Esophagus squamous epithelium (tissue), 4 donors: ENCODE measurements around the gene VKORC1L1.

Experiments used
- POLR2A ChIP-seq, 4 donors: fragments of 450-650 bp; IDR thresholded peaks; one replicate each; pipeline ENCODE4 v1.6.1; 2017; ENCODE audit warnings: antibody characterized with exemption in 4 of 4, mild to moderate bottlenecking in 4 of 4, moderate library complexity in 3 of 4
- TF ChIP-seq, protein P1 (sequence below), 6 experiments: fragments of 450-650 bp in 4 of 6; fragments of 200-600 bp in 2 of 6; sonication (generic) in 2 of 6; IDR thresholded peaks; one replicate each; pipeline ENCODE4 v1.5.1; 2016 to 2019; ENCODE audit warnings: antibody characterized with exemption in 6 of 6, mild to moderate bottlenecking in 4 of 6, moderate library complexity in 4 of 6

DNA sequence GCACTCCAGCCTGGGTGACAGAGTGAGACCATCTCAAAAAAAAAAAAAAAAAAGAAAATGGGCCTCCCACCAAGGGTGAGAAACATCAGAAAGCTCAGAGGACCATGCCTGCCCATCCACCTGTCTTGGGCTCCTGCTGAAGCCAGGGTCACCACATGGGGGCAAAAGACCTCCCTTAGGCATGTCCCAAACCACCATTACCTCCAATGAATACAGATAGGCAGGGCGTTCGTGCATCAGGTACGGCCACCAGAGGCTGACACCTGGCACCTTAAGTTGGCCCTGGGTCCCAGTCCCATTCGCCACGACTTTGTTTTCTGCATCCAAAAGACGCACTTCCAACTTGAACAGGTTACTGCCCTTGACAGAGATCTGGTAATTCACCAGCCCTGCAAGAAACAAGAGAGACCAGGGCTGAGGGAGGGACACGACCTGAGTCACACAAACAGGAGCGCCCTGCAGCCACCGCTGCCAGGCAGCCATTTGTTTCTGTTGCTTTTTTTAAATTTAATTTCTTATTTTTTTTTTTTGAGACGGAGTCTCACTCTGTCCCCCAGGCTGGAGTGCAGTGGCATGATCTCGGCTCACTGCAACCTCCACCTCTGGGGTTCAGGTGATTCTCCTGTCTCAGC is 103.1 kb downstream of the VKORC1L1 start:
- TF ChIP-seq, protein P1, sequence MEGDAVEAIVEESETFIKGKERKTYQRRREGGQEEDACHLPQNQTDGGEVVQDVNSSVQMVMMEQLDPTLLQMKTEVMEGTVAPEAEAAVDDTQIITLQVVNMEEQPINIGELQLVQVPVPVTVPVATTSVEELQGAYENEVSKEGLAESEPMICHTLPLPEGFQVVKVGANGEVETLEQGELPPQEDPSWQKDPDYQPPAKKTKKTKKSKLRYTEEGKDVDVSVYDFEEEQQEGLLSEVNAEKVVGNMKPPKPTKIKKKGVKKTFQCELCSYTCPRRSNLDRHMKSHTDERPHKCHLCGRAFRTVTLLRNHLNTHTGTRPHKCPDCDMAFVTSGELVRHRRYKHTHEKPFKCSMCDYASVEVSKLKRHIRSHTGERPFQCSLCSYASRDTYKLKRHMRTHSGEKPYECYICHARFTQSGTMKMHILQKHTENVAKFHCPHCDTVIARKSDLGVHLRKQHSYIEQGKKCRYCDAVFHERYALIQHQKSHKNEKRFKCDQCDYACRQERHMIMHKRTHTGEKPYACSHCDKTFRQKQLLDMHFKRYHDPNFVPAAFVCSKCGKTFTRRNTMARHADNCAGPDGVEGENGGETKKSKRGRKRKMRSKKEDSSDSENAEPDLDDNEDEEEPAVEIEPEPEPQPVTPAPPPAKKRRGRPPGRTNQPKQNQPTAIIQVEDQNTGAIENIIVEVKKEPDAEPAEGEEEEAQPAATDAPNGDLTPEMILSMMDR (IDR thresholded peaks at IDR 0.05): no peak
- no peak for TF ChIP-seq POLR2A (IDR thresholded peaks at IDR 0.05)
